HG03442 (cell line): Measurements from ENCODE around the gene CRACDL.

Experiments used
- ATAC-seq: cut with Tn5 transposase; IDR thresholded peaks from one replicate; pipeline ENCODE4 v1.9.1; 2021; ENCODE audit warnings: mild to moderate bottlenecking, moderate library complexity; ENCODE audit not compliant: unreplicated experiment

CRACDL gene

GRCh38 chr2:98866033-98866432 lies 70.0 kb downstream of the CRACDL start:
- no peak for ATAC-seq

- no peak for ATAC-seq
Measured at GRCh38 chr2:98861601-98862000, 74.4 kb downstream of the CRACDL start.

GRCh38 chr2:98859323-98859722 lies 76.7 kb downstream of the CRACDL start:
- no peak for ATAC-seq

DNA sequence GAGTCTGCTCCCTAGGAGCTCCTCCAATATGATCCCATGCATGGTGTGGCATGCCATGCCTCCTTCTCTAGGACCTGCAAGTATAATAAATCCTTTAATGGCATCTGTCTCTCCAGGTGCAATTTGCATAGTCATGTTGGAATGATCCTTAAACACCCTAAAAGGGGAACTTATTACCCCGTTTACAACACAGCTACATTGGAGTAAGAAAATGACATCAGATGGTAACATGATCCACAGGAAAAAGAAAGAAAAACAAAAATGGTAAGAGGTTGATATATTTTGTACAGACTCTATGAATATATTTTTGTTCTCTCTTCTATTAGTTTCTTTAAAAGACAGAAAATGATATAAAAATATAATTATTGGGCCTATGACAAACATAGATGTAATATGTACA lies 79.0 kb downstream of the CRACDL start:
- no peak for ATAC-seq

DNA sequence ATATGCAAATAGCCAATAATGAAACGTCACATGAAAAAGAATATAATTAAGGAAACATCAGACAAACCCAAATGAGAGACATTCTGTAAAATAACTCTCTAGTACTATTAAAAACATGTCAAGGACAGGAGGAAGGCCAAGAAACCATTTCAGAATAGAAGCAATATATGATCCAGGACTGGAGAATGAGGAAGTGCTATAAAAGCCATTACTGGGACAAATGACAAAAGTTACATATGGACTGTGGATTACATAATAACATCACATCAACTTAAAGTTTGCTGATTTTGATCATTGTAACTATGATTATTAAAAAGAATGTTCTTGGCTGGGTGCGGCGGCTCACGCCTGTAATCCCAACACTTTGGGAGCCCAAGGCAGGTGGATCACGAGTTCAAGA lies 81.3 kb downstream of the CRACDL start:
- ATAC-seq = no peak

- ATAC-seq = no peak
Measured at GRCh38 chr2:98852932-98853331, 83.1 kb downstream of the CRACDL start.

GRCh38 chr2:98850074-98850473 lies 86.0 kb downstream of the CRACDL start:
- no peak for ATAC-seq

GRCh38 chr2:98849113-98849512 lies 86.9 kb downstream of the CRACDL start:
- no peak for ATAC-seq

- ATAC-seq = no peak
Measured at GRCh38 chr2:98847853-98848252, 88.2 kb downstream of the CRACDL start.

- ATAC-seq = no peak
Measured at GRCh38 chr2:98846041-98846440, 90.0 kb downstream of the CRACDL start.

GRCh38 chr2:98842136-98842535 lies 93.9 kb downstream of the CRACDL start:
- ATAC-seq = no peak

DNA sequence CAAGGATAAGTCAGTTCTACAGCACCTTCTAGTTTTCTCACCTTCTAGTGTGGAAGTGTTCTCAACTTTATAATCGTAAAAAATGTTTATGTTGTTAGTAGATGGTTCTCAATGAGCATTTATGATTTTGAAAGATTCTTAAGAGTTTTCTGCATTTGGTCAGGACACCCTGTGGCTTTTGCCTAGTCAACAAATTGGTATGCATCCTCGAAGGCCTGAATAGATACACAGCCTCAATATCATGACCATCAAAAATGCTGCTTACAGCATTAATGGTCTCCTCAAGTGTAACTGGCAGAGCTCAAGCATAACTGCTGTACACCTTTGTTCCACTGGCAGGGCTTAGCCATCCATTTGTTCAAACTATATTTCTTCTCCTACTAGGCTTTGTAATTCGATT lies 96.7 kb downstream of the CRACDL start:
- ATAC-seq = no peak

DNA sequence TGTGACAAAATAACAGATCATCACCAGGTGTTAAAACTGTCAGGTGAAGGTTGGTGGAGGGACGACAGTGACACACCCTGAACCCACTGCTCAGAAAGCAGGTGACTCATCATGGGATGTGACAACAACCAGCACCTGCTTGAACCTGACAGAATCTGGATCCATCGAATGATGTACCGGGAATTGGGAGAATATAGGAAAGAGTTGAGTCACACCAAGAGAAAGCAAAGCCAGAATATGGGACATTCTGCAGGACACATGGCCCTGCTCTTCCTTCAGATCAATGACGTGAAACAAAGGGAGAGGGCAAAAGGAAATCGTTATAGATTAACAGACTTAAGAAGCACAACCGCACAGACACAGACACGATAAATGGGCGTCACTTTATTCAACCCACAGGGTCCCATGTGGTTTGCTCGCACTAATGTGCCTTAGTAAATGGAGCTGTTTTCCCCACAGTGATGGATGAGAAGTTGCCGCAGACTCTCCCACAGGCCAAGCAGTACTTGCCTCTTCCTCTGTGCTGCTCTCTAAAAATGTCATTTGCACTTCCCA lies 100.1 kb downstream of the CRACDL start:
- no peak for ATAC-seq

DNA sequence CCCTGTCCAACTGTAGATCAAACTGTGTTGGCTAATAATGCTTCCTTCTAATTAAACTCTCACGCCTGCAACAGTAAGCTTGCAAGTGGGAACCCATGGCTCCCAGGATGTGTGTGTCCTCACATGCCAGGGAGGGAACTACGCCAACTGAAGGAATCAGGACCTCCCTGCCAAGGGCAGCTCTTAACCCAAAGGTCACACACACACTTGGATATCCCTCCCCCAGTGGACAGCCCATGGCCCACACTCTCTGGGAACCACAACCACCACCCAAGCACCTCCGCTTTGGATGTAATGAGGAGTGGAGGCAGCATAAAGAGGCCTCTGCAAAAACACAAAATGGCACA lies 102.1 kb downstream of the CRACDL start:
- ATAC-seq = no peak

- ATAC-seq = no peak
Measured at GRCh38 chr2:98833172-98833916, 102.7 kb downstream of the CRACDL start.

- no peak for ATAC-seq
Measured at GRCh38 chr2:98832172-98832571, 103.9 kb downstream of the CRACDL start.

GRCh38 chr2:98830571-98831145 lies 105.4 kb downstream of the CRACDL start:
- ATAC-seq = no peak

DNA sequence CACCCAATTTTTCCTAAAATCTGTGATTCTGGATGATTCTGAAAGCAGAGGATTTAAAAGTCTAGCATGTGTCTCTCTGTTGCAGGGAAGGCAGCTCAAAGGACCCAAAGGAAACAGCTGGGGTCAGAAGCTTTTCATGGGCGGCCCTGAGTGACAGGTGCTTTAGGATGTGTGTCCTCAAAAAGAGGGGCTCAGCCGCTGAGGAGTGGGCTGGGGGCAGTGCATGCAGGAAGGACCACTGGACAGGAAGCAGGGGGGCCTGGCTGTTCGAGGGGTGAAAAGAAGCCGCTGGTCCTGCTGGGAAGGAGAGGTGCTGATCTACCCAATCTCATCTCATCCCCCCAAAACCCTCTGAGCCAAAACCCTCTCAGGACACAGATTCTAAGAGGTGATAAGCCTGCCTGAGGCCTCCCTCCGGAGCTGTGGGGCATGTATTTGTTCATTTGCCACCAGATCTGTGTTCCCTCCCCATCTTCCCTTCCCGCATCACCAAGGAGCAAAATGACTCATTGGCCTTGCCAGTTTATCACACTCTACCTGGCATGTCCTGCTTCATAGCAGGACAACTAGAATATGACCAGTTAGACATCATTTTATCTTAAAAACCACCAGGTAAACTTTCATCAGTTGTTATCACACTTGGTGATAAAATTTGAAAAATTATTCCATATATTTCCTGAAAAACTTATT lies 106.3 kb downstream of the CRACDL start:
- no peak for ATAC-seq

GRCh38 chr2:98828793-98829371 lies 107.1 kb downstream of the CRACDL start:
- ATAC-seq = no peak

GRCh38 chr2:98828369-98828744 lies 107.7 kb downstream of the CRACDL start:
- no peak for ATAC-seq

DNA sequence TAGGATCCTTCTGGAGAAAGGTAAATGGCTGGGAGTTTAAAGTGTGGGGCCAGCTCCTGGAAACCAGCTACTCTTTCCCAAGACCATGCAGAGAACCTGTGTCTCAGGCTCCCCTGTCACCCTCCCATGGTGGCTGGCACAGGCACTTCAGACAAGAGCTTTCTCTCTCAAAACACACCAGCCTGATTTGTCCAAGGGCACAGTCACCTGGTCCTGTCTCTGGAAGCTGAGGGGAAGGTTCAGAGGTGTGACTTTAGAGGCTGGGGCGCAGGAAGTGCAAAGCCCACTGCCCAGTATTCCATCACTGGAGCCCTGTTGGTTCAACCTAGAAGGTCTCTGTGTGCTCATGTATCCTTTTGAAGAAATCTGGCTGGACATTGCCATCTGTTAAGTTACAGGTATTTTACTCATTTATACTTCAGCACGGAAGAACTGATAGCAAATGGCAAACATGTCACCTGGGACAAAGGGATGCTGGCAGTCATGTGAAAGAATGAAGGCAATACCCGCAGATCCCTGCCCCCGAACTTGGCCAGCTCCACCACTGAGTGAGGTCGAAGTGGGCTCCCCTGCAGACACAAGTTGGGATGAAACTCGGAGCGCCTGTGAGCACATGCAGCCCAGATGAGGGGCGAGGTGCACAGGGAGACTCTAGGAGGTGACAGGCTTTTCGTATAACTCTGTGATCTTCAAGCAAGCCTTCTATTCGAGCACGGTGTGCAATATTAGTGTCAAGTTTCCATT lies 108.2 kb downstream of the CRACDL start:
- no peak for ATAC-seq
